ENCODE data around the gene CGRRF1.

CGRRF1 gene

DNA sequence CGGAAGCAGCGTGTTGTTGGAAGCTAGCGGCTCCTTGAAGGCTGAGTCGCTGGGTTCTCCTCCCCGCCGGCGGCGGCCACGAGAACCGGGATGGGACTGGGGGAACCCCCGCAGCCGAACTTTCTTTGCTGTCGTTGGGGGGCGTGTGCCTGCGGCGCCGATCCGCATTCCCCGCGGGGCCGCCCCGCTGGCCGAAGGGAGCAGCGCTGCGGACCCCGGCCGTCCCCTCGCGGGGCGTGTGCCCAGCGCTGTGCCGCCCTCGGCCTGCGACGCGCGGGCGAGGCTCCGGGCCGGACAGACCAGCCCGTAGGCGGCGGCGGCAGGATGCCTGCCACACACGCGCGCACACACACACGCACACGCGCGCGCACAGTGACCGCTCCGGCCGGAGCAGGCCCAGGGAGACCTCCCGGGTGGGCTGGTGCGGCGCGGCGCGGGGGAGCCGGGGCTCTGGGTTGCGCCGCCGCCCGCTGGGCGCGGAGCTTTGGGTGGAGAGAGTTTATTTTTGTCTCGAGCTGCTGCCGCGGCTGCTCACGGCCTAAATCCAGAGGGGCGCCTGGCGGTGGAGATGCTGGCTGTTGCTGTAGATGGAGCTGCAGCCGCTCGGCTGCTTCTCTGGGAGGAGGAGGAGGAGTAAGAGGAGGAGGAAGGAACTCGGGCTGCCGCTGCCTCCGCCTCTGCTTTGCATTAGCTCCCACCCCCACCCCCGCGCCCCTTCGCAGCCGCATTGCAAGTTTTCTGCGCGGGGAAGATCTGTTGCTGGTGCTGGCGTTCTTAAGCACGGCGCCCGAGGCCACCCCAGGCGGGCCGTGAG lies 56.9 kb downstream of the CGRRF1 start, which contains the start of gene SAMD4A:
Gene SAMD4A, plus strand, starts transcription at position 719 of the 814 bp plus-strand sequence. CDS start 789 bp downstream, outside the sequence.
- TF ChIP-seq, protein P1, sequence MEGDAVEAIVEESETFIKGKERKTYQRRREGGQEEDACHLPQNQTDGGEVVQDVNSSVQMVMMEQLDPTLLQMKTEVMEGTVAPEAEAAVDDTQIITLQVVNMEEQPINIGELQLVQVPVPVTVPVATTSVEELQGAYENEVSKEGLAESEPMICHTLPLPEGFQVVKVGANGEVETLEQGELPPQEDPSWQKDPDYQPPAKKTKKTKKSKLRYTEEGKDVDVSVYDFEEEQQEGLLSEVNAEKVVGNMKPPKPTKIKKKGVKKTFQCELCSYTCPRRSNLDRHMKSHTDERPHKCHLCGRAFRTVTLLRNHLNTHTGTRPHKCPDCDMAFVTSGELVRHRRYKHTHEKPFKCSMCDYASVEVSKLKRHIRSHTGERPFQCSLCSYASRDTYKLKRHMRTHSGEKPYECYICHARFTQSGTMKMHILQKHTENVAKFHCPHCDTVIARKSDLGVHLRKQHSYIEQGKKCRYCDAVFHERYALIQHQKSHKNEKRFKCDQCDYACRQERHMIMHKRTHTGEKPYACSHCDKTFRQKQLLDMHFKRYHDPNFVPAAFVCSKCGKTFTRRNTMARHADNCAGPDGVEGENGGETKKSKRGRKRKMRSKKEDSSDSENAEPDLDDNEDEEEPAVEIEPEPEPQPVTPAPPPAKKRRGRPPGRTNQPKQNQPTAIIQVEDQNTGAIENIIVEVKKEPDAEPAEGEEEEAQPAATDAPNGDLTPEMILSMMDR (IDR thresholded peaks at IDR 0.05; ENCODE audit: borderline replicate concordance, insufficient read depth, low read depth, low read length): 0 out of 2 replicates have a peak, but pooled peaks have one; percentile 18
- H3K4me3 ChIP-seq (ENCODE audit: low read depth, low read length): peak within 1 kb of the TSS; percentile 77

DNA sequence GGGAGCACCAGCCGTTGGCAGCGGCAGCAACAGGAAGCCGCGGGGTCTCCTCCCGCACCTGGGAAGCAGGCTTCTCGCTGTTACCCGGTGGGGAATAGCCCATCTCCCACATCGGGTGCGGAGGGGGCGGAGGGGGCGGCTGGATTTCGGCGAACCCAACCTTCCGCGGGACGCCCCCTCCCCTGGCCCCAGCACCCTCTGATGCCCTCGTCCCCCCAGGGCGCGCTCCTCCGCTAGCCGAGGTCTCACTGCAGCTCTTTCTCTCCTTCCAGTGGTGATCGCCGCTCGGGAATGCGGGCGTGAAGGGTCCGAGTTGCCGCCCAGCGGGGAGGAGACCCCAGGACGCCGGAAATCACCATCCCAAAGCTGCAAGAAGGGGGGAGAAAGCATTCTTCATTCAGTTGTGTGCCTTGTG lies 57.5 kb downstream of the CGRRF1 start:
- TF ChIP-seq, protein P1 (IDR thresholded peaks at IDR 0.05; ENCODE audit: borderline replicate concordance, insufficient read depth, low read depth, low read length): no peak
- H3K4me3 ChIP-seq (ENCODE audit: low read depth, low read length): peak overlapping the region; percentile 77

DNA sequence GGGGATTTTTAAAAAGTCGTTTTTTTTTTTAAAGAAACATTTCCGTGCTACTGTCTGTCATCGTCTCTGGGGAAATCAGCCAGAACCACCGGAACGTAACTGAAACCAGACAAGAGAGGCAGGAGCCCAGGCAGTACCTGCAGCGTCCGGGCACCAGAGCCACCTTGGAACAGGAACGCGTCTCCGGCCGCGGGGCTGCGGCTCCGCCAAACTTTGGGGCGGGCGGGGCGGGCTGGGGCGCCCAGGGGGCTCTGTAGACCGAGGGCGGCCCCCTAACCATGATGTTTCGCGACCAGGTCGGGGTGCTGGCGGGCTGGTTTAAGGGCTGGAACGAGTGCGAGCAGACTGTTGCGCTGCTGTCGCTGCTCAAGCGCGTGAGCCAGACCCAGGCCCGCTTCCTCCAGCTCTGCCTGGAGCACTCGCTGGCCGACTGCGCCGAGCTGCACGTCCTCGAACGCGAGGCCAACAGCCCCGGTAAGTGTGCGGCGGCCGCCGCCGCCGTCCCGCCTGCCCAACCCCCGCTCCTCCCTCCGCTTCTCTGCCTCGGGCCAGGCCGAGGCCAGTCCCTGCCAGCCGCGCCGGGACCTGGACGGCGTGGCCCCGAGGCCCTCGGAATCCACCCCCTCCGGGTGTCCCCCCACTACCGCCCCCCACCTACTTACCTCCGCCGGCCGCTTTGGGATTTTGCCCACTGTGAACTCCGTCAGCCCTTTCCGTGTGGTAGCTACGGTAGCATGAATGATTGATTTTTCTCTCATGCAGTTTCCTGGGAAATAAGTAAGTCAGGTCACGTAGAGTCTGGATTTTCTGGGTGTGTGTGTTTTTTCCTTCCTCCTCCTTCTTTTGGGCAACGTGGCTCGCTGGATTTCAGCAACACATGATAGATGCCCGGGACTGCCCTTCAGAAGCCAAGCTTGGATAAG lies 58.2 kb downstream of the CGRRF1 start:
- TF ChIP-seq, protein P1 (IDR thresholded peaks at IDR 0.05; ENCODE audit: borderline replicate concordance, insufficient read depth, low read depth, low read length): no peak
- H3K4me3 ChIP-seq (ENCODE audit: low read depth, low read length): peak overlapping the region; percentile 77

DNA sequence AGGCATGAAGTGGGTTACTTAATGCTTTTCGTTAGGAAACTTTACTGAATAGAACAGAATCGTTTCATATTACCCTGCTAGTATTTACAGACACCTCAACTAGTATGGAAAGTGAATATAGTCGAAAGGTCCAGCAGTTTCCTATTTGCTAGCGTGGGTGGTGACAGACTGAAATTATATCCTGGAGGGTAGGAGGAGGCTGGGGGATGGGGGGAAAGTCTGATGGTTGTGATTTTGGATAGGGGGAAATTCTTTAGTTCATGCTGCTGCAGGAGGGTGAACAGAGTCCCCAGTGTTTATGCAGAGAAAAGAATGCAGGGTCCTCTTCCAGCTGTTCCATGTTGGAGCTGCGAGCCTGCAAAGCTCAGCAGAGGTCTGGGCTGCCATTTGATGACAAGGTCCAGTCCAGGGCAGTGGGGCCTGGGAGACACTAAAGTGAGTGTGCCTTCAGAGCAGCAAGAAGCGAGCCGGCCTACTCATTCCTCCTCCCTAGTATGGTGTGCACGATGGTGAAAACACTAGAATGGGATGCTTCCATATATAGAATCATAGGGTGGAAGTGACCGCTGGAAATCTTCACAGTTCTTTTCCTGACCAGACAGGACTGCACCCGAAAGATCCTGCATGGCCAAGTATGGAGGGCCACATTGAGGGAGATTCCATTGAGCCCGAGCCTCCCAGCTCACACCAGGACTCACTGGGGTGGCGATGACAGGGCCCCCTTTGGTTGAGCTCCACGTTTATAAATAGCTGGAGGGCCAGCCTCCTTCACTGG lies 59.3 kb downstream of the CGRRF1 start:
- TF ChIP-seq, protein P1 (IDR thresholded peaks at IDR 0.05; ENCODE audit: borderline replicate concordance, insufficient read depth, low read depth, low read length): no peak
- no peak overlapping the region for H3K4me3 ChIP-seq (ENCODE audit: low read depth, low read length)

DNA sequence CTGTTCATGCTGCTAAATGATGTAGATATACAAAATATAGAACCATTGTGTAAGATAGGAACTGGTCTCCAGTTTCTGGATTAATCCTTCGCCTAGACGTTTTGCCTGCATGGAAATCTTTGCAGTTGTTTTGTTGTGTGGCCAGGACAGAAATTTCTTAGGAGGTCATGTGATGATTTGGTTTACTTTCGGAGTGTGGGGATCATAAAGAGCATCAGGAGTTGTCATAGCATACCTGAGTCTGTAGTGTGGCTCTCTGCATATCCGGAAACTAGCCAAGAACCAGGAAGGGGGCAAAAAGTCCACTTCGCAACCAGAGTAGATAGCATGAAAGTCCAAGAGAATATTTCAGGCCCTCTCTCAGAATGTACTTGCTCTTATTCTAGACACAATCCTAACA lies 60.3 kb downstream of the CGRRF1 start:
- TF ChIP-seq, protein P1 (IDR thresholded peaks at IDR 0.05; ENCODE audit: borderline replicate concordance, insufficient read depth, low read depth, low read length): no peak
- H3K4me3 ChIP-seq (ENCODE audit: low read depth, low read length): no peak overlapping the region

DNA sequence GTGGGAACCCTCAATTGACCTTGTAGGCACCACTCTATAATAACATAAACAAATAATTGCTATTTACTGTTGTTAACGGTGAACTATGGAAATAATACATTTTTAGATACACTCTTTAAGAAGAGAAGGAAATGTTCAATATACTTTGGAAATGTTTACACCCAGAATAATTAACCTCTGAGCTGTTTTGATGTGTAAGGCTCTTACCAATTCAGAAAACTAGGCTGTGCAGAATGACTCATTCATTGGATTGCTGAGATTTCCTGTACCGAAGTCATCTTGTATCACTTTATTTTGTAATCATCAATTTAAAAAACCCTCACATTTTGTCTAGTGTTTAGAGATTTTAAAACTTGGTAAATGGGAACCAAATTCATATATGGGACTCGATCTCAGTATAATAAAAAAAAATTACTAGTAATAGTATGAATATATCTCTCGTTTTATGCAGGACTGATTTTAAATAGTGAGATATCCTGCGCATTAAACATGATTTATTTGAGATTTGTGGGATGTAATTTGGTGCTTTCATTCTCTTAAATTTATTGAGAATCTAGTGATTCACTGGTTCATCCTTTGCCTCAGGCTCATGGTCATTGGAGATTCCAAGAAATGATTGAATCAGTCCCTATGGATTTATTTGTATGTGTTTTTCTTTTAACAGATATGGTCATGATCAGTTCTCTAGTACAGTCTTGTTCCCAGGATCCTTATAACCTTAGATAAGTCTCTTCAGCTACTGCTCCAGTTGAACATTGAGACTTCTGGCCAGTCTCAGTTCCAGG lies 61.1 kb downstream of the CGRRF1 start:
- TF ChIP-seq, protein P1 (IDR thresholded peaks at IDR 0.05; ENCODE audit: borderline replicate concordance, insufficient read depth, low read depth, low read length): no peak
- H3K4me3 ChIP-seq (ENCODE audit: low read depth, low read length): no peak overlapping the region

Data from GM12875 (cell line).